Colon (tissue), 2 donors: ENCODE data around the gene RHOBTB1.
"Not testable (repeated sequence)": the region's sequence is repeated elsewhere in the genome, so short reads cannot be mapped to it uniquely, and the experiment has no call there.

Experiments used
- FAIRE-seq: peaks from 2 replicates; lab custom pipeline; 2012; peaks lifted over from hg19 to GRCh38; lab: Jason Lieb, UNC
- donor health status: control.
- donor health status: control.

The RHOBTB1 gene

DNA sequence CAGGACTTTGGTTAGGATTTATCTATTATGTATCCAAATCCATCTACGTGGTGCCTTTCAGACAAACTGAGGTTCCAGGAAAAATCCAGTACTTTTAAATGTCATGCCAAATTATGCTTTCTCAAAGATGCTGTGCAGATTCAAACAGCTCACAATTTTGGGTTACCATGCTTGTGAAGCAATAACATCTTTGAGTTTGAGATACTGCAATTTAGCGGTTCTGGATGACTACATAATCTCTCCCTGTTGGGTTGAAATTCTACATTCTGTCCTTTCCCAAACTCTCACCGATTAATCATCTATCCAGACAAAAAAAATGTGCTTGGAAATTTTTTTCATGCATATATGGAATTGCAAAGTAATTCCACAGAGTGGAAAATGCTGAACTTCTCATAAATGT, 3.5 kb downstream of the RHOBTB1 start:
- FAIRE-seq = no peak

- no peak for FAIRE-seq
Observed at GRCh38 chr10:60937784-60938654, 6.0 kb downstream of the RHOBTB1 start.

- FAIRE-seq = no peak
Observed at GRCh38 chr10:60937022-60937421, 7.0 kb downstream of the RHOBTB1 start.

GRCh38 chr10:60934215-60935175, 9.5 kb downstream of the RHOBTB1 start:
- no peak for FAIRE-seq

DNA sequence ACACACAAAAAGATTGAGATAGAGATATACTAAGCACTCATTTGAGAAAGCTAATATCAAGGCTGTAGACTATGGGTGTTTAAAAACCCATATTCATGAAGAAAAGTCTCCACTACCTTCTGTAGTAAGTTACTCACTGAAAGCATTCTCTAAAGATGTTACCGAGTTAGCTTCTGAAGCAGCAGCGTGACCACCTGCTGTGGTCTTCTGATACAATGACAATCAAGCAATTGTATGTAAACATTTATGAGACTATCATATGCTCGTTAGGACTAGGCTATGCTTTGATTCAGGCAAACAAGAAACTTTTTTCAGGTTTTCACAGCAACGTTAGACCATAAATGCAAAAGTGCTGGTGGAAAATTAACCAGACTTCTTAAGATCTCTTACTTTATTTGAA, 11.2 kb downstream of the RHOBTB1 start:
- no peak for FAIRE-seq

- no peak for FAIRE-seq
Observed at GRCh38 chr10:60930237-60930636, 13.7 kb downstream of the RHOBTB1 start.

DNA sequence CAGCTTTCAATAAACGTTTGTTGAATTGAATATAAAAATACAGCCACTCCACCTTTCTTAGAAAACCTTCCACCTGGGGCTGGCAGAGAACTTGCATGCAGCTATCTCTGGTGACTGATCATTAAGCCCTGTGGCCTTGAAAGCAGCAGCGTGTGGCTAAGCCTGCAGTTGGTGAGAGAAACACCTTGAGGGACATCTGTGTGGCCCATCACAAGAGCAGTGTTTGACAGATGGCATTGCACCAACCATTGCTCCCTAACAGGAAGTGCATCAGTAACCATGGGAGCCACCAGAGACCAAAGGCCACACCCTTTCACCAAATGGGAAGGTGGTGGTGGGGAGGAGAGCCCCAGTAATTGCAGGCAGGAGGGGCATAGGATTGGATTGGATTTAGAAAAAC, 22.4 kb downstream of the RHOBTB1 start:
- FAIRE-seq = no peak

GRCh38 chr10:60920479-60920878, 23.5 kb downstream of the RHOBTB1 start:
- no peak for FAIRE-seq

DNA sequence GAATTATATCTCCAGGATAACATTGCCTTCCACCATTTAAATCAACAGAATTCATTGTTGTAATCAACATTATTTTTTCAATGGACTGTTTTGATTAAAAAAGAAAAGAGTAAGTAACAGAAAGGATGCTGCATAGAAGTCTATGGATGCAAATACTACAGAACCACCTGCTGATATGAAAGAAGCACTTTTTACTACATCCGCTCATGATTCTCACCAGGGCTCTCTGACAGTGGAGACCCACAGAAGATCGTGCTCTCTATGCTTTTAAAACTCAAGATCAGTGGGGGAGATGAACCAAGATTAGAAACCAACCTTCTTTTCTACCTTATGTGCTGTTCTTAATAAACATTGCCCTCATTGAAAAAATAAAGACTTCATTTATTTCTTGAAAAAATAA, 24.4 kb downstream of the RHOBTB1 start:
- FAIRE-seq = no peak

GRCh38 chr10:60917331-60918280, 26.4 kb downstream of the RHOBTB1 start:
- FAIRE-seq = no peak

DNA sequence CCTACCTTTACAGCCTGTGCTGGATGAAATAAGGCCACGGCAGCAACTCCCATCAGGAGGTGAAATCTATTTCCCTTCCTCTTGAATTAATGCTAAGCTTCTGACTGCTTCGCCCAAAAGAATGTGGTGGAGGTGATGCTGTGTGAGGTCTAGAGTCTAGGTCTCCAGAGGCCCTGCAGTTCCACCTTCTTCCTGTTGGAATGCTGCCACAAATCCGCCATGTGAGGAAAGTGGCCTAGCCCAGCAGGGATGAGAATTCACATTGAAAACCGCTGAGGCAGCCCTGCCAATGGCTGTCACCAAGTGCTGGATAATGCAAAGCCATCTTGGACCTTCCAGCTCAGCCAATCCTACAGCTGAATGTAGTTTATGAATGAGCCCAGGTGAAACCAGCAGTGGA, 28.0 kb downstream of the RHOBTB1 start:
- no peak for FAIRE-seq

- no peak for FAIRE-seq
Observed at GRCh38 chr10:60914690-60915141, 29.3 kb downstream of the RHOBTB1 start.

DNA sequence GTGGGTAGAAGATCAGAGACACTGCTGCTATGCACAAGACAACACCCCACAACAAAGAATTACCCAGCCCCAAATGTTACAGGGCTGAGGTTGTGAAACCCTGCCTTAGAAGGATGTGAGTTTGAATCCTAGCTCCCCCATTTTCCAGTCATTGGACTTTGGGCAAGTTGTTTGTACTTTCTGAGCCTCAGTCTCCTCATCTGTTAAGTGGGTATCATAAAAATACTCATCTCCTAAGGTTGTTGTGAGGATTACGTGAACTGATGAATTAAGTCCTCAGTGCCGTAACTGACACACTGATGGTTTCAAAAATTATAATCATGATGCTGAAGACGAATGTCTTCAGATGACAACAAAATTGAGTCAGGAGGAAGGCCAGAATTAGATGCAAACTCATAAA, 30.3 kb downstream of the RHOBTB1 start:
- FAIRE-seq = no peak

DNA sequence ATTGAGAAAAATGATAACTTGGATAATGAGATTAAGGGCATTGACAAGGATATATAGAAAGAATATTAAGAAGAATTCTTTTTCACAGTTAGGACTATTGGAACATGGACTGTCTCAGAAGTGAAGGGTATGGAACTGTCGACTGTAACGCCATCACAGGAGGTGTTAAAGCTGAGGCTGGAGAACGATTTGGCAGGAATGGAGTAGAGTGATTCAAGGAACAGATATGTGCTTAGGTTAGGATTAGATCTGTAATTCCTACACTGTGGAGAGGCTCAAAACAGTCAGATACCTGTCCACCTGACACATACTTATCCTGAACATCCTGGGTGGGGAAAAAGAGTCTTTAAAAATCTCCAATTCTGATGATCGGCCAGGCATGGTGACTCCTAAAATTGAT, 30.9 kb downstream of the RHOBTB1 start:
- FAIRE-seq = no peak

DNA sequence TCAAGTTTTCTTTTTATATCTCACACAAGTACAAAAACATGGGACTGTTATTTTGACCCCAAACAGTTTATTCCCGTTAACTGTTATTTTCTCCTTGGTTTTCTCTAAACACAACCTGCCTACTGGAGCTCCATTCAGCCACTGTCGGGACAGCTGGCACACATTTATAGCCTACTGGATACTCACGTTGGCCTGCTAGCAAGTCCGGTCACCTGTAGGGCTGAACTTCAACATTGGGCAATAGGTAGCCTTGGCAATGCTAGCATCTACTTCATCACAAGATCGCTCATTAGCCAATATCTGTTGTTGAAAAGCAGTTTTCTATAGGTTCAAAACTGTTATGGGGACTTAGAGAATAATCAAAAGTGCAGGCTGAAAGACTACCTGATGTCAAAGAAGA, 32.3 kb downstream of the RHOBTB1 start:
- no peak for FAIRE-seq

GRCh38 chr10:60911216-60911615, 32.8 kb downstream of the RHOBTB1 start:
- no peak for FAIRE-seq

- no peak for FAIRE-seq
Observed at GRCh38 chr10:60910543-60910942, 33.4 kb downstream of the RHOBTB1 start.

GRCh38 chr10:60908896-60909295, 35.1 kb downstream of the RHOBTB1 start:
- no peak for FAIRE-seq

DNA sequence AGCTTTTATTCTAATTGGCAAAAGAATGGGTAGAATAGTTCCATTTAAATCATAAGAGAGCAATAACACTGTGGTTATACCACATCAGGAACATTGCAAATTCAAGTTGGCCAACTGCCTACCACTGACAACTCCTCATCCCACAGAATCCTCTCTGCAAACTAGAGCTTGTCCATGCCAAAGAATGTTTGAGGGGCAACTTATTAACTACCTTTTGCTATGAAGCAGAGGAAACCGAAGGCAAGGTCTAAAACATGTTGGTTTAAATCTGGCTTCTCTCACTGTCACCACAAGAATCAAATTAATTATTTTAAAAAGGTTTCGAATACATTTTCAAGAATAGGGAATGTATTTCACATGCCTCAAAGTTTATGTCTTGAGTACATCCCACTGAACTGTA, 36.0 kb downstream of the RHOBTB1 start:
- no peak for FAIRE-seq

DNA sequence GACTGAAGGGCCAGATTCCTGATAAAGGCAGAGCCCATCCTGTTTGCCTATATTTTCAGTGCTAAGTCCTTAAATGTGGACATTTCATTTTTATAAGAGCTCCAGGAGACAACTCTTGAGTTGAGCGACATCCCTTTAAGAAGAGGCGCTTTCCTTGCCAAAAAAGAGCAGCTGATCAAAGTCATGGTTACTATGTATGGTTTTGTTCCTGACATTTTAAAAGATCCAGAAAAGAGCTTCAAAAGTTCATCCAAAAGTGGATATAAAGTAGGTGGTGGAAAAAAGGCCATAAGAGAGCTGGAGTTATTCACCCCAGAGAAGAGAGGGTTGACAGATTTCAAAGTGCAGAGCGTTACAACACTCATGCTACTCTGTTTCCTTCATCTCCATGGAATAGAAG, 36.7 kb downstream of the RHOBTB1 start:
- no peak for FAIRE-seq

- not testable (repeated sequence) for FAIRE-seq
Observed at GRCh38 chr10:60906825-60907224, 37.2 kb downstream of the RHOBTB1 start.

DNA sequence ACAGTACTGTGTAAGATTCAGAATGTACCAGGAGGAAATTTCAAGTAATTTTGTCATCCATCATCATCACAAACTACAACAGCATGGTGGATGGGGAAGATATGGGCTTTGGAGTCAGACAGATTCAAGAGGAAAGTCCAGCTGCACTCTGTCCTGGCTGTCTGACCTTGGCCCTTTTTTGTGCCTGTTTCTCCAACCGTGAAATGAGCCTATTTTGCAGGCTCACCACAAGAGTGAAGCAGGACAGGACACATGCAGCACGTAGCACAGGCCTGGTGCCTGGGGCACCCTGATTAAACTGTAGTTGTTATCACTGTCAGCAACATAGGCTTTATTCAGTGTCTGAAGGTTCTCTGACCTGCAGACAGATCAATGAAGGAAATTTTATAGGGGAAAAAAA, 37.6 kb downstream of the RHOBTB1 start:
- no peak for FAIRE-seq
